ENCODE results near the gene PHF1. TPM values are rescaled to one million over a fixed set of nuclear protein-coding genes. Genes with fewer than 3 reads are reported as not detected.
"Not testable (repeated sequence)": the region's sequence is repeated elsewhere in the genome, so short reads cannot be mapped to it uniquely, and the experiment has no call there.

Gene PHF1
- polyA plus RNA-seq, 1 donor from 2014 or later: 102 TPM

GRCh38 chr6:33375143-33375671 lies 35.6 kb upstream of the PHF1 start:
- Histone ChIP-seq H2AFZ (ENCODE audit: low read depth, low read length) (no peak overlapping the region), H3K9ac (ENCODE audit: low read length) (no peak overlapping the region), H3K9me3 (ENCODE audit: low read length) (no peaks in the 10 kb centered on the region), H4K20me1 (ENCODE audit: insufficient read depth) (no peaks in the 10 kb centered on the region), H3K36me3 (ENCODE audit: insufficient read depth, low read length) (no peaks in the 10 kb centered on the region), H3F3A (ENCODE audit: insufficient read depth, low read length, poor library complexity, severe bottlenecking) (no peaks in the 10 kb centered on the region), H3K4me2 (ENCODE audit: low read length) (no peak overlapping the region), H3K4me3 (ENCODE audit: low read length) (no peak overlapping the region), H3K27ac (ENCODE audit: low read length) (no peak overlapping the region), H3K79me2 (replicated peaks; ENCODE audit: insufficient read depth, low read length) (no peaks in the 10 kb centered on the region), H3K27me3 (ENCODE audit: insufficient read depth, low read depth, low read length) (no peaks in the 10 kb centered on the region), H3K9me2 (ENCODE audit: insufficient read depth, low read length) (no peaks in the 10 kb centered on the region)
- TF ChIP-seq EP300 (conservative IDR thresholded peaks at IDR 0.05; ENCODE audit: poor library complexity, severe bottlenecking) (no peak), RAD21 (conservative IDR thresholded peaks at IDR 0.05) (no peak), CTCF (IDR thresholded peaks at IDR 0.05; ENCODE audit: poor library complexity, severe bottlenecking) (no peak), MXI1 (conservative IDR thresholded peaks at IDR 0.05; ENCODE audit: poor library complexity, severe bottlenecking) (no peak), EZH2 (IDR thresholded peaks at IDR 0.05; ENCODE audit: borderline replicate concordance, insufficient read depth, low read length, poor library complexity, severe bottlenecking) (no peak), TAF1 (IDR thresholded peaks at IDR 0.05; ENCODE audit: low read depth) (no peak), POLR2AphosphoS5 (IDR thresholded peaks at IDR 0.05) (no peak), SMC3 (conservative IDR thresholded peaks at IDR 0.05; ENCODE audit: poor library complexity) (no peak), REST (IDR thresholded peaks at IDR 0.05; ENCODE audit: borderline replicate concordance) (no peak)

GRCh38 chr6:33377171-33377570 lies 33.6 kb upstream of the PHF1 start:
- no peak for TF ChIP-seq EP300 (conservative IDR thresholded peaks at IDR 0.05; ENCODE audit: poor library complexity, severe bottlenecking)
- TF ChIP-seq TAF1 (IDR thresholded peaks at IDR 0.05; ENCODE audit: low read depth): no peak
- no peak for TF ChIP-seq EZH2 (IDR thresholded peaks at IDR 0.05; ENCODE audit: borderline replicate concordance, insufficient read depth, low read length, poor library complexity, severe bottlenecking)
- TF ChIP-seq POLR2AphosphoS5 (IDR thresholded peaks at IDR 0.05): no peak
- no peak for TF ChIP-seq CTCF (IDR thresholded peaks at IDR 0.05; ENCODE audit: poor library complexity, severe bottlenecking)
- TF ChIP-seq RAD21 (conservative IDR thresholded peaks at IDR 0.05): no peak
- no peak for TF ChIP-seq SMC3 (conservative IDR thresholded peaks at IDR 0.05; ENCODE audit: poor library complexity)
- TF ChIP-seq MXI1 (conservative IDR thresholded peaks at IDR 0.05; ENCODE audit: poor library complexity, severe bottlenecking): no peak
- TF ChIP-seq REST (IDR thresholded peaks at IDR 0.05; ENCODE audit: borderline replicate concordance): no peak
- no peaks in the 10 kb centered on the region for H3K79me2 ChIP-seq (replicated peaks; ENCODE audit: insufficient read depth, low read length)
- no peak overlapping the region for H3K4me2 ChIP-seq (ENCODE audit: low read length)
- no peaks in the 10 kb centered on the region for H4K20me1 ChIP-seq (ENCODE audit: insufficient read depth)
- H3K4me3 ChIP-seq (ENCODE audit: low read length): no peak overlapping the region
- no peak overlapping the region for H3K9ac ChIP-seq (ENCODE audit: low read length)
- no peaks in the 10 kb centered on the region for H3F3A ChIP-seq (ENCODE audit: insufficient read depth, low read length, poor library complexity, severe bottlenecking)
- H3K9me2 ChIP-seq (ENCODE audit: insufficient read depth, low read length): no peaks in the 10 kb centered on the region
- no peaks in the 10 kb centered on the region for H3K27me3 ChIP-seq (ENCODE audit: insufficient read depth, low read depth, low read length)
- H3K36me3 ChIP-seq (ENCODE audit: insufficient read depth, low read length): no peaks in the 10 kb centered on the region
- H2AFZ ChIP-seq (ENCODE audit: low read depth, low read length): no peak overlapping the region
- H3K27ac ChIP-seq (ENCODE audit: low read length): no peak overlapping the region
- H3K9me3 ChIP-seq (ENCODE audit: low read length): no peaks in the 10 kb centered on the region

GRCh38 chr6:33379184-33379583 lies 31.6 kb upstream of the PHF1 start:
- not testable (repeated sequence) for H4K20me1 ChIP-seq (ENCODE audit: insufficient read depth); H3K4me3 ChIP-seq (ENCODE audit: low read length); H3K79me2 ChIP-seq (replicated peaks; ENCODE audit: insufficient read depth, low read length); H3K4me2 ChIP-seq (ENCODE audit: low read length); H3K27ac ChIP-seq (ENCODE audit: low read length); H3K9ac ChIP-seq (ENCODE audit: low read length); H2AFZ ChIP-seq (ENCODE audit: low read depth, low read length); H3K9me2 ChIP-seq (ENCODE audit: insufficient read depth, low read length); H3F3A ChIP-seq (ENCODE audit: insufficient read depth, low read length, poor library complexity, severe bottlenecking); H3K27me3 ChIP-seq (ENCODE audit: insufficient read depth, low read depth, low read length); H3K9me3 ChIP-seq (ENCODE audit: low read length); H3K36me3 ChIP-seq (ENCODE audit: insufficient read depth, low read length)
